CD4-positive, alpha-beta T cell treated with Interleukin-1 beta for 1 hour (primary cell): Measurements from ENCODE around the gene RANGAP1.

ENCODE experiments used
- DNase-seq, 2 donors: peaks; one replicate each; pipeline ENCODE4 v3.0.0-alpha.2; 2020 to 2022

RANGAP1 gene

DNA sequence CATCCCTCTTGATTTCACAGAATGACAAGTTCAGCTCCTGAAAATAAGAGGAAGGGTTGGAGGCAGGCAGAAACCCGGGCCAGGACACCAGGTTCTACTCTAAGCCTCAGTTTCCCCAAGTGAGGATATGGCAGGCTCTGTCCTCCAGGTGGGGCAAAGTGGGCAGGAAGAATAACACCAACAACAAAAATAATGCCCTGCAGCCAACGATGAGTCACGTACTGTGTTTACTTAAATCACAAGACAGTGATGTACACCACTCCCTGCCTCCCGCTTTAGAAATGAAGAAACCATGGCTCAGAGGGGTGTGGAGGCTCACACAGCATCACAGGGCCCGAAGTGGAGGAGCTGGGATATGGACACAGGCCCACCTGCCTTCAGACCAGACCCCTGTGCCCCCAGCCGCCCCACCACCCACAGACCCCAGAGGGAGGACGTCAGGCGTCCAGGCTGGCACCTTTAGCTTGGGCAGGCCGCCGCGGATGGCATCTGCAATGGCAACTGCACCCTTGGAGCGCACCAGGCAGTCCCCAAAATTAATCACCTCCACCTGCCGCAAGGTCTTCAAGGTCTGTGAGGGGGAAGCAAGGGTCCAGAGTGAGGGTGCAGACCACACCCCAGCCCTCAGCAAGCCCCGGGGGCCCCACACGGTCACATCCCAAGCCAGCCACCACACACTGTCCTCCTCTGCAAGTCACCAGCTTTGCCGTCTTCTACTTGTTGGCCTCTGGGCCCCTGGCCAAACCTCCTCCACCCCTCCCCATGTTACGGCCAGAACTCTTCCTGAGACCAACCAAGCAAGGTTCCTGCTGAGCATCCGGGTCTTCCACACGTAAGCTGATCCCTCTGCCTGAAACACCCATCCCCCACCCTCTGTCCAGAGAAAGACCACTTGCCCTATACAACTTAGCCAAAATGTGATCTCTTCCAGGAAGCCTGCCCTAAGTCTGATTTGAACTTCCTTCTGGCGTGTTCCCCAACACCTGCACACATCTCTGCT lies 29.4 kb downstream of the RANGAP1 start:
- no peak for DNase-seq

DNA sequence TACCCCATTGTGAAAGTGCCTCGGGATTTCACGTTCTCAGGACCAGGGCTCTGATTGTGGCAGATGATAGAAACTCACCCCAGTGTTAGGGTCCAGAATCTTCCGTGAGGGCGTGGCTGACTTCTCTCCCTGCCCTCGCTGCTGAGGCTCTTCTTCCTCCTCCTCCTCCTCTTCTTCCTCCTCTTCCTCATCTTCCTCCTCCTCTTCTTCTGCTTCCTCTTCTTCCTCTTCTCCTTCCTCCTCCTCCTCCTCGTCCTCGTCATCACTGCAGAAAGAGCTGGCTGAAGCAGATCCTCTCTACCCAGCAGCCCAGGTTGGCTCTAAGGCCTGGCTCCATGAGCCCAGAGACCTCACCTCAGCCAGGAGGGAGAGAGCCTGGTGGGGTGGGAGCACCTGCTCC lies 31.8 kb downstream of the RANGAP1 start:
- no peak for DNase-seq

DNA sequence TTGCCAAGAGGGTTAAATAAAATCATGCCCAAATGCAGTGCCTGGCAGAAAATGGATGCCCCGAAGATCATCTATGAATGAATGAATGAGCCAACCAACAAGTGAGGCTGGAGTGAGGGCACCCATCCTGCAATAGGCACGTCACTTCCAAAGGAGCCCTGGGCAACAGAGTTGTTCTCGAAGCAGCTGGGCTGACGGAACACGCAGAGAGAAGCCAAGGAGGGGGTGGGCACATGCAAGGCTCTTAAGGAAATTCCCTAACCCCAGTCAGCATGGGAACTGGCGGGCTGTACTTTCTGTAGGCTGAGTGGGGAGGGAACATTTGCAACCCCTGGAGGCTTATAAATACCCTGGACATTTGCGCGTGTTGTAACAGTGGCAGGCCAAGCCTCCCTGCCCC lies 33.6 kb downstream of the RANGAP1 start:
- DNase-seq, result no peak

DNA sequence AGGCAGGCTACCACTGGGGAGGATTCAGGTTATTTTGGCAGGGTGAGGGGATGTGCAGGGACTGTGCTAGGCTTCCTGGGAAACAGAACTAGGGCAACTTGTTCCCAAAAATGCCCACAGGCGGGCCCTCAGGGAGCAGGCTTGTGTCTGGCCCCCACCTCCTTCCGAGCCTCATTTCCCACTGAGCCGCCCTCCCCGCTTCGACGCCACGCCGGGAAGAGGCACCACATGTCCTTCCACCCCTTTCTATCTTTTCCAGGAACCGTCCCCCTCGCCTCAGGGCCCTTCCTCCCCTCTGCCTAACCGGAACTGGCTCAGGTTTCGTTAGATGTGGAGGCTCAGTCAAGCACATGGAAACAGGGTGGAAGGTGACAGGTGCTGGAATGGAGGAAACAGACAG lies 35.9 kb downstream of the RANGAP1 start:
- DNase-seq, result no peak

DNA sequence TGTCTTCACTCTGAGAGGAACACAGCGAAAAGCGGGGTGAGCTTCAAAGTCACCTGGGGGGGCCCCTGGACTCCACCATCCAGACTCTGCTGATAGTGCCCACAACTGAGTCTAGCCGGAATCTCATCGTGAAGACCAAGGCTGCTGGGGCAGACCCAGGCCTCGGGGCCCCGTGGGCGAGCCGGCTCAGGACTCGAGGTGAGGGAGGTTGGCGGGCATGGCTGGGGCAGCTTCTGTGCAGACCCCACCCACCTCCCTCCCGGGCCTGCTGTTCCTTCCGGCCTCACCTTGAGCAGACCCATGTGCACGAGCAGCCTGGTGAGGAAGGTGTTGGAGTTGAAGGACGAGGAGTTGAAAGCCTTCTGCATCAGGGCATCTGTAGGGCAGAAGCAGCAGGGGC lies 36.5 kb downstream of the RANGAP1 start:
- DNase-seq, result no peak

DNA sequence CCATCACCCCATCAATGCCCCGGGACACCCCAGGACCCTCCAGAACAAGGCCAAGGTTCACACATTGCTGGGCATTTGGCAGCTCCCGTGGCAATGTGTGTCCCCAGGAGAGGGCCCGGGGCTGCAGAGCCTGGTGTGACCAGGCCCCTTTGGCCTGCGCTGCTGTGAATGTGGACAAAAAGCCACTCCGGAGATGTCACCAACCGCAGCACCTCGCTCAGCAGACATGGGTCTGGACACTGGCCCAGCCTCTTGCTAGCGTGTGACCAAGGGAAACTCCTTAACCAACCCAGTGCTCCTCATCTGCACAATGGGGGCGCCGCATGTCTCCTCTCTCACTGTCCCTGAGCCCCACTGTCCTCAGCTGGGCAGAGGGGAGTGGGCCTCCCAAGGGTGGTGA lies 37.2 kb downstream of the RANGAP1 start:
- no peak for DNase-seq

DNA sequence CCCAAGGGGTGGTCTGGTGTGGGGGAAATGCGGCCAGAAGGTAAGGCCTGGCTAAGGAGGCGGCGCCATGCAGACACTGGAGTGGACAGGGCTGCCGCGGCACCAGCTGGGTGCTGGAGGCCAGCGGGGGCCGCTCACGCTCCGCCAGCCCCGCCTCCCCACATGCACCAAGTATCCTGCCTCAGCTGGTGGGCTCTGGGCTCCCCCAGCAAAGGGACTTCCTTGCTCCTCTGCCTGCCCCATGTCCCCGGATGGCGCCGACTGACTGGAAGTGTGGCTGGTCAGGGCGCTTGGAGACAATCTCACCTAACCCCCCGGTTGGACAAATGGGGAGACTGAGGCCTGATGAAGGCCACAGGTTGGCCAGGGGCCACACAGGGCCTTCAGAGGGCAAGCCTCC lies 37.7 kb downstream of the RANGAP1 start:
- DNase-seq, result no peak

DNA sequence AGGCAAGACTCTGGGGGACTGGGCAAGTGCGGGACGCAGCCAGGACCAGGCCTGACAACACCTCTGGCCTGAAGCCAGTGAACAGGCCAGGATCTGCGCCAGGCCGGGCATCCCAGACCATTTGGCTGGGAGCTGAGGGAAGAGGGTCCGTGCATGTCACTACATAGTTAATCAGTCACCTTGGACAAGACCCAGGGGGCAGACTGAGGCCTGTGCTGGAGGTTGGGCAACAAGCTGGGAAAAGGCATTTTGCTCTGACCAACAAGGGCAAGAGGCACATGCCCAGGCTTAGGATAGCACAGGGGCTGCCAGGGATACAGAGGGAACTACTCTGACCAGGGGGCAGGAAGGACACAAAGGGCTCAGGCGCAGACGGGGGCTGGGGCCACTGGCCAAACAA lies 38.3 kb downstream of the RANGAP1 start:
- DNase-seq, result no peak

DNA sequence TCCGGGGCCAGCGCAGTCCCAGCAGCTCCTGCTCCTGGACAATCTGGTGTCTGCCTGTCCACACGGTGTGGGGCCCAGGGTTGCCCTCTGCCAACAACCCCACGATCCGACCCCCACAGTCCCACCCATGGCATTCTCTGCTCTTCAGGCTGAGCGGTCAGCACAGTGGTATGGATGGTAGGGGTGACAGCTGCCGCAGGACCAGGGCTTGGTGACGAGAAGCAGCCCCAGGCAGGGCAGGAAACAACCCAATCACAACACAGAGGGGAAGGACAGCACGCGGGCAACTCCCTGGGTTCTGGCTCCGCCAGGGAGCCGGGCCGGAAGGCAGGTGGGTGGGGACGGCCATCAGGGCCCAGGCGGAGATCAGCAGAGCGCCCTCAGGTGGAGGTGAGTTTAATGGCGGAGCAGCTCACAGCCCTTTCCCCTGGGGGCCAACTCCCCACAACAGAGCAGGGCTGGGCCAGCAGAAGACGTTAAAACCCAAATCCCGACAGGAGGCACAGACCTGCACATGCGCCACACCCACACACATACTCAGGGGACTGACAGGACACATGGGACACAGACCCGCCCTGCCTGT lies 40.0 kb downstream of the RANGAP1 start:
- DNase-seq, result no peak

DNA sequence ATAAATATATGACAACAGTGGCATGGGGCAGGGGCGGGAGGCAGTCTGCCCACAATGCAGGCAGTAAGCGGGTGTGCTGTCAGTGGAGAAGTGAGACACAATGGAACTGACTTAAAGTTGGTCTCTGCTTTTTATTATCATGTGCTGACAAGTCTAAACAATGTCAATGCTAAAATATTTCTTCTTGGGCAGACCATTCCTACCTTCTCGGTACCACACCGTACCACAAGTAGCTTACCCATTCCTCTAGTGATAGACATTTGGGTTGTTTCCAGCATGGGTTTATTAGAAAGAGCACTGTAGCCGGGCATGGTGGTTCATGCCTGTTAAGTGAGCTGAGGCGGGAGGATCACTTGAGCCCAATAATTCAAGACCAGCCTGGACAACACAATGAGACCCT lies 42.6 kb downstream of the RANGAP1 start:
- no peak for DNase-seq

DNA sequence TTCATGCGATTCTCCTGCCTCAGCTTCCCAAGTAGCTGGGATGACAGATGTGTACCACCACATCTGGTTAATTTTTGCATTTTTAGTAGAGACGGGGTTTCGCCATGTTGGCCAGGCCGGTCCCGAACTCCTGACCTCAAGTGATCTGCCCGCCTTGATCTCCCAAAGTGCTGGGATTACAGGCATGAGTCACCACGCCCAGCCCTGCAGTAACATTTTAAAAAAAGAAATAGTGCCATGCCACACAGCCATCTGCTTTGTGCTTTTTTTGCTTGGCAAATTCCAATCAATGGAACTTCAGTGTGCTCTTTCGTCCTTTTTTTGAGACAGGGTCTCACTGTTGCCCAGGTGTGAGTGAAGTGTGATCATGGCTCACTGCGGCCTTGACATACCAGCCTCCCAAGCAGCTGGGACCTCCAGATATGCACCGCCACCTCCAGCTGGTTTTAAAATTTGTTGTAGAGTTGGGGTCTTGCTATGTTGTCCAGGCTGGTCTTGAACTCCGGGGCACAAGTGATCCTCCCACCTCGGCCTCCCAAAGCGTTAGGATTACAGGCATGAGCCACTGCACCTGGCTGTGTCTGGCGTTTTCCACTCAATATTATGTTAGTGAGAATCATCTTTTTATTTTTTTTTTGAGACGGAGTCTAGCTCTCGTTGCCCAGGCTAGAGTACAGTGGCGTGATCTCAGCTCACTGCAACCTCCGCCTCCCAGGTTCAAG lies 43.4 kb downstream of the RANGAP1 start:
- DNase-seq, result no peak

DNA sequence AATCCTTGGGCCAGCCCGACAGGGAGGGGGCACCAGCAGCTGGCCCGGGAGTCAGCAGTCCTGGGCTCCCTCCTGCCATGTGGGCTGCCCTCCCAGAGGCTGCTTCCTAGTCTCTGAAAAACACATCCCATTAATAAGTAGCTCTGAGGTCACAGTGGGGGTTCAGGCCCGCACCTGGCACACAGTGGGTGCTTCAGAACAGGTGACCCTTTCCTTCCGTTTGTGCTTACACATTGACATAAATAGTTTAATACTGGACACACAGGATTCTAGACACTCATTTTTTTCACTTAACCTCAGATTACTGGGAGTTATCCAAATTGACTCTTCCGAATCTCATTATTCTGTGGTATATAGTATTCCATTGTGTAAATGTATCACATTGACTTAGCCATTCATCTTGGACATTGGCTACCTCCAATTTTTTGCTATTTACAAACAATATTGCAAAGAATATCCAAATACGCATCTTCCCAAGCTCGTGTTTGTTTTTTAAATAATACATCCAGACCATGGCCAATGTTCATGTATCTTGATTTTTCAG lies 44.8 kb downstream of the RANGAP1 start:
- no peak for DNase-seq

DNA sequence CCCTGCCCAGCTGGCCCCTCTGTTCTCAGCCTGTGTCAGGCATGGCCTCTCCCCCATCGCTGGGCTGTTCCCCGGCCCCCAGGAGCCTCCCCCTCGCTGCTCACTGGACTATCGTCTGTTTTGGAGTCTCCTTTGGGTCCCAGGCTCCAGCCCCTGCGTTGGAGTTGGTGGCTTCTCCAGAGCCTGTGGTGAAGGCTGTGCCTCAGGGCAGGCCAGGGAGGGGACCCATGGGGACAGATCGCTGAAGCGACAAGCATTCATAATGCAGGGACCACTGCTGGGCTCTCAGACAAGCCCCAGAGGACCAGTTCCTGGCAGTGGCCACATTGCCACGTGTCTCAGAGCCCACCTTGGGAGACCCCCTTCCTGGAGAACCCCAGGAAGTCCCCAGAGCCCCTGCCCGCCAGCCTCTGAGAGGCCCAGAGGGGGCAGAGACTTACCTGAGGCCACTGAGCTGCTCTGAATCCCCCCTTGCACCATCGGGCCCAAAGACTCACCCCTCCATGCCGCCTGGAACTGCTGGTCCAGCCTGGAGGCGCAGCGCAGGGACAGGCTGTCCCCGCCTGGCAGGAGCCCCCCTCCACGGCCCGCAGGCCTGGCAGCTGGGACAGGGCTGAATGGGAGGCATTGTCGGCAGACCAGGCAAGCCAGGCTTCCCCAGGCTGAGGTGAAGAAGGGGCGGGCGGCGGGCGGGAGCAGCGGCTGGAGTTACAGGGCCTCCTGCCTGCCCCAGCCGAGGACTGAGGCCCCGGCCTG lies 45.4 kb downstream of the RANGAP1 start, which contains the start of gene CHADL:
Gene CHADL, minus strand, starts transcription at position 555 of the 756 bp plus-strand sequence. Its CDS starts 50 bp downstream, at position 505.
- DNase-seq, result no peak

DNA sequence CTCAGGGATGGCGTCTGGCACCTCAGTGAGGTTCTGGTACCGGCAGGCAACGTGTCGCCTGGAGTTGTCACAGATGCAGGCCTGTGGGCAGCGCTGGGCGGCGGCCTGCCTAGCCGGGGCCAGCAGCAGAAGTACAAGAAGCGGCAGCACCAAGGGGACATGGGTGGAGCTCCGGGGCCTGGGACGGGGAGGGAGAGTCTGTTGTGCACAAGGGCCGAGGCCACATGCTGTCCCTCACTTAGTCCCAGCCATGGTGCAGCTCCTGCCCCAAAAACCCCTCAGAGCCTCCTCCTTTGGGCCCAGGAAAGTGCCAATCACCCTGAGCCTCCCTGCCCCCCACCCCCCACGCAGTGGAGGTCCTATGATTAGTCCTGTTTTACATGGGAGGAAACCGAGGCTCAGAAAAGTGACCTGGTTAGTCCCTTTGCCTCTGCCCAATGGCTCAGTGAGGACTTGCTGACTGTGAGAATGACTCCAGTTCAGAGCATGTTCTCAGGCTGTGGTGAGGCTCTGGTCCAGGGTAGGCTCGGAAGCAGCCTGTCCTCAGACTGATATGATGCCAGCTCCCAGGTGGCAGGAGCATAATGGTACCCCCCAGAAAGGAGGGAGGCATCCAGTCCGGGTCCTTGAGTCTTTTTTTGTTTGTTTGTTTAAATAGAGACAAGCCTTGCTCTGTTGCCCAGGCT lies 46.4 kb downstream of the RANGAP1 start:
- DNase-seq, result no peak

DNA sequence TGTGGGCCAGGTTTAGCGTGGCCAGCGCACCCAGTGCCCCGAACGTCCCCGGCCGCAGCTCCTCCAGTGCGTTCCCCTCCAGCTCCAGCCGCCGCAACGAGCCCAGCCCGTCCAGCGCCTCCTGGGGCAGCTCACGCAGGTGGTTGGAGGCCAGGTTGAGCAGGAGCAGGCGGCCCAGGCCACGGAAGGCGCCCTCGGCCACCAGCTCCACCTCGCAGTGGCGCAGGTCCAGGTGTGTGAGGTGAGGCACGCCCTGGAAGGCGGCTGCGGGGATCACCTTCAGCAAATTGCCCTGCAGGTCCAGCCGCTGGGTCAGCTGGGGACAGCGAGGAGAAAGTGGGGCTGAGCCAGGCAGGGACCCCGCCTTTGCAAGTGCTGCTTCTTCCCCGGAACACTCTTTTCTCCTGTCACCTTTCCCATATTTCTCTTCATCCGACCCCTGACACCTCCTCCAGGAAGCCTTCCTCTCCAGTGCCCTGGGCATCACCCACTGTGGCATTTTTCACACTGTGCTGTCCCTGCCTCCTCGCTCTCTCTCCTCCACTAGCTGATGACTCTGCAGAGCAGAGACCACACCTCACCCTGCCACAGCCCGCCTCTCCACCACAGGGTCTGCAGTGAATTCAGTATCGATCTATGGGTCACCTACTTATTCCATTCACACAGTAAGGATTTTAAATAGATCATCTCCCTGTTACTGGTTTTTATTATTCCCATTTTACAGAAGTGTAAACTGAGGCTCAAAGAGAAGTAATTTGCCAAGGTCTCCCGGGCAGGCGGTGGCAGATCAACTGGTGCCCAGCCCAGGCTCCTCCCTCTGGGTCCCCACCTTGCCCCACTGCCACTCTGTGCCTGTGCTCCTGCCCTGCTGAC lies 47.2 kb downstream of the RANGAP1 start:
- no peak for DNase-seq

DNA sequence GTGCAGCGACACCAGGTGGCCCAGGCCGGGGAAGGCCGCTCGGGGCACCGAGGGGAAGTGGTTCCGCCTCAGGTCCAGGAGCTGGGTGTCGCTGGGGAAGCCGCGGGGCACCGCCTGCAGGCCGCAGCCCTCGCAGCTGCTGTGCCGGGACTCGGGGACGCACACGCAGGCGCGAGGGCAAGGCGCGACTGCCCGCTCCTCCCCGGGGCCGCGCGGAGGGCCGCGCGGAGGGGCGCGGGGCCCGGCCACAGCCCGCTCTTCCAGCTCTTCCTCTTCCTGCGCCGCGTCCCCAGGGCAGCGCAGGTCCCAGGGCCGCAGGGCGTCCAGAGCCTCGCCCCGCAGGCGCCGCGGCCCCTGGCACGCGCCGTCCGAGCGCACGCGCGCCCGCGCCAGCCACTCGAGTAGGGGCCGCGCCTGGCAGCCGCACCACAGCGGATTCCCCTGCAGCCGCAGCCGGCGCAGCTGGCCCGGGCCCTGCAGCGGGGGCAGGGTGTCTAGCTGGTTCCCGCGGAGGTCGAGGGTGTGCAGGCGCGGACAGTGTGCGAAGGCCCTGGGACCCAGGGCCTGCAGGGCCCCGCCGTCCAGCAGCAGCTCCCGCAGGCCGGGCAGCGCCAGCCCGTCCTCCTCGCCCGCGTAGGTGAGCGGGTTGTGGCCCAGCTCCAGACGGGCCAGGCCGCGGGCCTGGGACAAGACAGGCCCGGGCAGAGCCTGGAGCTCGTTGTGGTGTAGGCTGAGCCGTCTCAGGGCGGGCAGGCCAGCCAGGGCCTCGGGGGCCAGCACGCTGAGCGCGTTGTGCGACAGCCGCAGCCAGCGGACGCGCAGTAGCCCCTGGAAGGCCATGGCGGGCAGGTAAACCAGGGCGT lies 48.0 kb downstream of the RANGAP1 start:
- DNase-seq, result peak; percentile 84 to 85

DNA sequence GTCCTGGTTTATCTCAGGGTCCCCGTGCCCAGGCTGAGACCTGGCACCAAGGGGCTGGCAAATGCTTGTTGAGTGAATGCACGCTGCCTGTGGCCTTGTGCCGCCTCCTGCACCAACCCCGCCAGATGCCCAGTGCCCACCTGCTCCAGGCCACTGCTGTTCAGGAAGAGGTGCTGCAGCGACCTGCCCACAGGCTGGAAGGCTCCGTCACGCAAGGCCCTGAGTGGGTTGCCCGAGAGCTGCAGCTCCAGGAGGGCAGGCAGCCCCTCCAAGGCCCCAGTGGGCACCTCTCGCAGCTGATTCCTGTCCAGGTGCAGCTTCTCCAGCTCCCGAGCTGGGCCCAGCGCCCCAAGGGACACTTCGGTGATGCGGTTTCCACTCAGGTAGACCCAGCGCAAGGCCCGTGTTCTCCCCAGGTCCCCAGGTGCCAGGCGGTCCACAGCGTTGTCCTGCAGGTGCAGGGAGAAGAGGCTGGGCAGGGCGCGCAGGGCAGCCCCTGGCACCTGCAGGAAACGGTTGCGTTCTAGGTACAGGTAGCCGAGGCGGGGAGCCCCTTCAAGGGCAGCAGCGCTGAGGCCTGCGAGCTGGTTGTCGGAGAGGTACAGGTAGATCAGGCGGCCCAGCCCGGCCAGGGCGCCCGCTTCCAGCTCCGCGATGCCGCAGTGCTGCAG lies 48.8 kb downstream of the RANGAP1 start:
- no peak for DNase-seq

DNA sequence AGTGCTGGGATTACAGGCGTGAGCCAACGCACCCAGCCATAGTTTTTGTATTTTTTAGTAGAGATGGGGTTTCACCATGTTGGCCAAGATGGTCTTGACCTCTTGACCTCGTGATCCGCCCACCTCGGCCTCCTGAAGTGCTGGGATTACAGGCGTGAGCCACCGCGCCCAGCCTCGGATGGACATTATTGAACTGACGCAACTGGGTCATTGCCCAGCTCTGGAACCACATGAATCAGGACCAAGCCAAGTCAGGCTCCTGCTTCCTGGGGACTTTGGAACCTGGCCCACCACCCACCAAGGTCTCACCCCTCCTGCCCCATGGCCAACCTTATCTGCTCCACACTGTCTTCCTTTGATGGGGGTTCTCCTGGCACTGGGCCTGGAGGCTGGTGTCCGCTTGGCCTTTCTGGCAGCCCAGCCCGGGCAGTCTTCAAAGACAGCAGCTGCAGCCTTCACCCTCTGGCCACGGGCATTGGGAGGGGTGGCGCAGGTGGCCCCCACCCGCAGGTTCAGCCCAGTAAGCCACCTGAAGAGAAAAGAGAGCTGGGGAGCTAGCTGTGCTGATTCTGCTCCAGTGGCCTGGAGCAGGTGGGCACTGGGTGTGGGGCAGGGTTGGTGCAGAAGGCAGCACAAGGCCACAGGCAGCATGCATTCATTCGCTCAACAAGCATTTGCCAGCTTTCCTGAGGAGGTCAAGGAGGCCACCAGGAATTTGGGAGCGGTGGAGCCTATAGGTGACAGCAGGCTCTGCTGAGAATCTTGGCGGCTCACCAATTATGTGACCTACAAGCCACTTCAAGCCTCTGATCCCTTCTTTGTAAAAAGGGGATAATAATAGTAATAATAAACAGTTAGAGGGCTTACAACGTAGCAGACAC lies 50.9 kb downstream of the RANGAP1 start:
- DNase-seq, result no peak
